Measurements from ENCODE around the gene CKAP2L. TPM values are rescaled to one million over a fixed set of nuclear protein-coding genes. Genes with fewer than 3 reads are reported as not detected.
"Not testable (repeated sequence)": the region's sequence is repeated elsewhere in the genome, so short reads cannot be mapped to it uniquely, and the experiment has no call there.

Gene CKAP2L
- total RNA-seq, 1 donor from 2014 or later: 8.9 TPM

DNA sequence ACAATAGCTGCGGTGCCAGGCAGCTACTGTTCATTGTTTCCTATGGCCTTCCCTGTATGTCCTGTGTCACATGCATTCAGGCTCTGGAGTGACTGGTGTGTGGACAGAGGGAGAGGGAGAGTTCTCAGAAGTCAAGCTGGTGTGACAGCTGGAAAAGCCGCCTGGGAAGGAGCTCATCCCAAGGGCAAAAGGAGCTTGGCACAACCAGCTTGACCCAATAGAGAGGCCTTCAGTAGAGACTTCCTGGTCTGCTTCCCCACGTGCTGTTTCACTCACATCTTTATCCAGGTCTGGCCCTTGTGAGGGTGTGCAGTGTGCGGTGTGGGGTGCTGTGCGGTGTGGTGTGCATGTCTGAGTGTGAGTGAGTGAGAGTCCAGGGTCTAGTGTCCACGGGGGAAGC is 54.7 kb downstream of the CKAP2L start:
- no peaks in the 10 kb centered on the region for H3K36me3 Mint-ChIP-seq
- H3K27ac Mint-ChIP-seq: no peak overlapping the region
- peaks cover 16% of the 10 kb centered on the region for H3K27me3 Mint-ChIP-seq (ENCODE audit: low read depth)
- no peaks in the 10 kb centered on the region for H3K9me3 Mint-ChIP-seq
- peaks cover 4% of the 10 kb centered on the region for H3K4me1 Mint-ChIP-seq
- TF ChIP-seq, protein P1, sequence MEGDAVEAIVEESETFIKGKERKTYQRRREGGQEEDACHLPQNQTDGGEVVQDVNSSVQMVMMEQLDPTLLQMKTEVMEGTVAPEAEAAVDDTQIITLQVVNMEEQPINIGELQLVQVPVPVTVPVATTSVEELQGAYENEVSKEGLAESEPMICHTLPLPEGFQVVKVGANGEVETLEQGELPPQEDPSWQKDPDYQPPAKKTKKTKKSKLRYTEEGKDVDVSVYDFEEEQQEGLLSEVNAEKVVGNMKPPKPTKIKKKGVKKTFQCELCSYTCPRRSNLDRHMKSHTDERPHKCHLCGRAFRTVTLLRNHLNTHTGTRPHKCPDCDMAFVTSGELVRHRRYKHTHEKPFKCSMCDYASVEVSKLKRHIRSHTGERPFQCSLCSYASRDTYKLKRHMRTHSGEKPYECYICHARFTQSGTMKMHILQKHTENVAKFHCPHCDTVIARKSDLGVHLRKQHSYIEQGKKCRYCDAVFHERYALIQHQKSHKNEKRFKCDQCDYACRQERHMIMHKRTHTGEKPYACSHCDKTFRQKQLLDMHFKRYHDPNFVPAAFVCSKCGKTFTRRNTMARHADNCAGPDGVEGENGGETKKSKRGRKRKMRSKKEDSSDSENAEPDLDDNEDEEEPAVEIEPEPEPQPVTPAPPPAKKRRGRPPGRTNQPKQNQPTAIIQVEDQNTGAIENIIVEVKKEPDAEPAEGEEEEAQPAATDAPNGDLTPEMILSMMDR (IDR thresholded peaks at IDR 0.05; ENCODE audit: unreplicated experiment): no peak
- H3K4me3 Mint-ChIP-seq: no peak overlapping the region
- DNase-seq (ENCODE audit: low spot score in 2 of 2, unreplicated experiment in 2 of 2): no peak

DNA sequence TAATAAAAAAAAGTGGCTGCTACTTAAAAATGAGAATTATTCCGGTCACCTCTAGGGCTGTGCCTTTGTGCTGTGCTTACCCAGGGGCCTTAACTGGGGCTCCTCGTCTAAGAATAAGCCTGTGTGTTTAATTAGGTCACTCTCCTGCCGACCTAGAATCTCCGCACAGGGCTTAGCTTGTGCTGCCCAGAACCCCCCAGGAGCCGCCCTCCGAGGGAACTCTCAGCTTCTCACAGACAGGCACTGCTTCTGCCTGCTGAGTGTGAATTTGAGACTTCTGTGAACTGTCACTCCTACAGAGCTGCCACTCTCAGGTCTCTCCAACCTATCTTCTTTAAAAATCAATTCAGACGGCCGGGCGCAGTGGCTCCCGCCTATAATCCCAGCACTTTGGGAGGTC is 55.4 kb downstream of the CKAP2L start:
- TF ChIP-seq, protein P1 (IDR thresholded peaks at IDR 0.05; ENCODE audit: unreplicated experiment): no peak
- DNase-seq (ENCODE audit: low spot score in 2 of 2, unreplicated experiment in 2 of 2): no peak
- no peak overlapping the region for H3K27ac Mint-ChIP-seq
- H3K9me3 Mint-ChIP-seq: no peaks in the 10 kb centered on the region
- peaks cover 18% of the 10 kb centered on the region for H3K27me3 Mint-ChIP-seq (ENCODE audit: low read depth)
- peaks cover 4% of the 10 kb centered on the region for H3K4me1 Mint-ChIP-seq
- no peaks in the 10 kb centered on the region for H3K36me3 Mint-ChIP-seq
- no peak overlapping the region for H3K4me3 Mint-ChIP-seq

DNA sequence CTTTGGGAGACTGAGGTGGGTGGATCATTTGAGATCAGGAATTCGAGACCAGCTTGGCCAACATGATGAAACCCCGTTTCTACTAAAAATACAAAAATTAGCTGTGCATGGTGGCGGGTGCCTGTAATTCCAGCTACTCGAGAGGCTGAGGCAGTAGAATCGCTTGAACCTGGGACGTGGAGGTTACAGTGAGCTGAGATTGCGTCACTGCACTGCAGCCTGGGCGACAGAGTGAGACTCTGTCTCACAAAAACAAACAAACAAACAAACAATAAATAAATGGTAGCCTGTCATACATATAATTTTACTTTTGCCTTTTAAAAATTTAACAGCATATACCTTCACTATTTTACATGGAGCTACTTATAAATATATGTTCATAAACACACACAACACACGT is 57.5 kb downstream of the CKAP2L start:
- not testable (repeated sequence) for H3K36me3 Mint-ChIP-seq; DNase-seq (ENCODE audit: low spot score in 2 of 2, unreplicated experiment in 2 of 2); H3K4me1 Mint-ChIP-seq; H3K4me3 Mint-ChIP-seq; H3K27ac Mint-ChIP-seq; H3K27me3 Mint-ChIP-seq (ENCODE audit: low read depth); H3K9me3 Mint-ChIP-seq

DNA sequence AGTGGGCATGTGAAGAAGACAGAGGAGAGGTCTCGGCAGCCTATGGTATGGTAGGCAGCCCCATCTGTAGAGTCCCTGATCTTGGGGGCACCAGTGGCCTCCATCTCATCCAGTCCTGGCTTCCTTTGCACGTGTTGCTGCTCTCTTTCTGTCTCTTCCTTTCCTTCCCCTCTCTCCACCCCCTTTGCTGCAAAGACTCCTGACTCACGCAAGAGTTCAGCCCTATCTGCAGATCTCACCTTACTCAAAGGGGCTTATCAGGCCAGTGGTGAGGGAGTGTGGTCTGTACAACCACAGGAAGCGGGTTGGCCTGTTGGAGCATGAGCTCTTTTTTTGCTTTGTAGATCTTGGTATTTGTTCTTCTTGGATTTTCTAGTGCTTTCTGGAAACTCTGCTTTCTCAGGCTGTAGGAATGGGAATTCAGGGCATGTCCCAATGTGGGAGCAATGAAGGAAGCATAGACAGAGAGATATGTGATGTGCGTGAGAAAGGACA is 58.2 kb downstream of the CKAP2L start:
- Mint-ChIP-seq H3K27me3 (ENCODE audit: low read depth) (peaks cover 7% of the 10 kb centered on the region), H3K4me3 (no peak overlapping the region), H3K9me3 (no peaks in the 10 kb centered on the region), H3K36me3 (no peaks in the 10 kb centered on the region), H3K27ac (no peak overlapping the region), H3K4me1 (peaks cover 4% of the 10 kb centered on the region)
- no peak for DNase-seq (ENCODE audit: low spot score in 2 of 2, unreplicated experiment in 2 of 2)
- TF ChIP-seq, protein P1 (IDR thresholded peaks at IDR 0.05; ENCODE audit: unreplicated experiment): no peak

DNA sequence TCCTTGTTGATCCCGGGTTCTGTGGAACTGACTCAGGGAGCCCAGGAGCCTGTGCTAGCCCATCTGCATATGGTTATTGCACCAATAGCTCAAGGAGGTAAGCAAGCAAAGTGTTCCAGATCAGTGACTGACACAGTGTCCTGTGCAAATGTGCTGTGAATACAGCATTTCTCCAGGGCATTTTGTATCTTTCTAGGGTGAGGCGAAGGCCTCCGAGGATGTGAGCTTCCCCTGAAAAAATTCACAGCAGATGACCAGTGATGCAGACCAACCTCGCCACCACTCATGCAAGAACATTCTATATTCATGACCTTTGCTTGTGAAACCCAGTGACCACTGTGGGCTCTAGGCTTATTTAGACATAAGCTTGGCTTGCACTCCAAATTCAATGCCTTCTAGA is 58.8 kb downstream of the CKAP2L start:
- Mint-ChIP-seq H3K27ac (no peak overlapping the region), H3K4me3 (no peak overlapping the region), H3K4me1 (peaks cover 4% of the 10 kb centered on the region), H3K27me3 (ENCODE audit: low read depth) (peaks cover 6% of the 10 kb centered on the region), H3K36me3 (no peaks in the 10 kb centered on the region), H3K9me3 (no peaks in the 10 kb centered on the region)
- peak in 1 of 2 experiments; percentile 5 for DNase-seq (ENCODE audit: low spot score in 2 of 2, unreplicated experiment in 2 of 2)
- TF ChIP-seq, protein P1 (IDR thresholded peaks at IDR 0.05; ENCODE audit: unreplicated experiment): no peak

DNA sequence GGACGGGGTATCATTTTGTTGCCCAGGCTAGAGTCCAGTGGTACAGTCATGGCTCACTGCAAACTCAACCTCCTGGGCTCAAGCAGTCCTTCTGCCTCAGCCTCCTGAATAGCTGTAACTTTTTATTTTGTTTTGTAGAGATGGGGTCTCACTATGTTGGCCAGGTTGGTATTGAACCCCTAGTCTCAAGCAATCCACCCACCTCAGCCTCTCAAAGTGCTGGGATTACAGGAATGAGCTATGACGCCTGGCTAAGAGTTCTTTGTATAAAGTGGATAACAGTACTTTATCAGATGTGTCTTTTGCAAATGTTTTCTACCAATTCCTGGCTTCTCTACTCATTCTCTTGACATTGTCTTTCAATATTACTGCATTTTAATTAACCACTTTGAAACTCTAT is 60.7 kb downstream of the CKAP2L start:
- peaks cover 4% of the 10 kb centered on the region for H3K4me1 Mint-ChIP-seq
- no peak overlapping the region for H3K4me3 Mint-ChIP-seq

More for the DNA sequence above, 60.7 kb downstream of the CKAP2L start:
- Mint-ChIP-seq H3K27ac (no peak overlapping the region), H3K36me3 (no peaks in the 10 kb centered on the region), H3K27me3 (ENCODE audit: low read depth) (peaks cover 9% of the 10 kb centered on the region), H3K9me3 (no peaks in the 10 kb centered on the region)
- no peak for DNase-seq (ENCODE audit: low spot score in 2 of 2, unreplicated experiment in 2 of 2)
- TF ChIP-seq, protein P1 (IDR thresholded peaks at IDR 0.05; ENCODE audit: unreplicated experiment): no peak
